Sigmoid colon (tissue), 4 donors: ENCODE results near the gene AMDHD1.

Source experiments
- CTCF ChIP-seq, 4 experiments: fragments of 450-650 bp in 3 of 4; fragments of 200-600 bp in 1 of 4; IDR thresholded peaks; one replicate each; pipeline ENCODE4 v1.5.1; 2016 to 2019; ENCODE audit warnings: antibody characterized with exemption in 4 of 4, mild to moderate bottlenecking in 3 of 4, moderate library complexity in 2 of 4
- EP300 ChIP-seq, 4 donors: sonication (generic); formaldehyde crosslinking; IDR thresholded peaks; one replicate each; pipeline ENCODE4 v1.6.1; 2017; ENCODE audit warnings: antibody characterized with exemption in 4 of 4
- POLR2A ChIP-seq, 2 donors: fragments of 450-650 bp; IDR thresholded peaks; one replicate each; pipeline ENCODE4 v1.6.1; 2016; ENCODE audit warnings: antibody characterized with exemption in 2 of 2, mild to moderate bottlenecking in 2 of 2, moderate library complexity in 2 of 2

- no peak for TF ChIP-seq POLR2A (IDR thresholded peaks at IDR 0.05)
- no peak for TF ChIP-seq CTCF (IDR thresholded peaks at IDR 0.05)
- no peak for TF ChIP-seq EP300 (IDR thresholded peaks at IDR 0.05)
Observed at GRCh38 chr12:95963096-95963495, 20.0 kb downstream of the AMDHD1 start.
